GM23248 (cell line): Measurements from ENCODE around the gene HP.
"Not testable (repeated sequence)": the region's sequence is repeated elsewhere in the genome, so short reads cannot be mapped to it uniquely, and the experiment has no call there.

ENCODE experiments used
- EZH2 ChIP-seq: fragments of 200-600 bp; sonication (generic); IDR thresholded peaks from 2 replicates; pipeline ENCODE4 v1.6.1; 2018; ENCODE audit warnings: antibody characterized with exemption, mild to moderate bottlenecking; ENCODE audit not compliant: insufficient read depth, poor library complexity, severe bottlenecking
- EZH2phosphoT487 ChIP-seq: fragments of 200-600 bp; sonication (generic); IDR thresholded peaks from 2 replicates; pipeline ENCODE4 v1.6.1; 2018; ENCODE audit warnings: antibody characterized with exemption, moderate library complexity, mild to moderate bottlenecking, low read depth; ENCODE audit not compliant: insufficient read depth

DNA sequence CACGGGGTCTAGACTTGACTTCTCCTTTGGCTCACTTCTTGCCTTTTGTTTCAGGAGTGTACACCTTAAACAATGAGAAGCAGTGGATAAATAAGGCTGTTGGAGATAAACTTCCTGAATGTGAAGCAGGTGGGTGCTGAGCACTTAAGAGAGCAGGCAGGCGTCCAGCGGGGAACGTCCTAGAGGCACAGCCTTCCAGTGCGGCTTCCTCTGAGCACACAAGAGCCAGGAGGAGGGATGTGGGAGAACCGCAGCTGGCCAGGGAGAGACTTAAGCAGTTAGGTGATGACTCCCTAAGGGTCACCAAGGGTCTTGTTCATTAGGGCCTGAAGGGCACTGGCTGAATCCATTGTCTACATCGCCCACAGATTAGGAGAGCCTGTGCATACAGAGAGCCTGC, 4.8 kb downstream of the HP start:
- not testable (repeated sequence) for TF ChIP-seq EZH2, EZH2phosphoT487
